ENCODE measurements around the gene ITPR1. TPM values are rescaled to one million over a fixed set of nuclear protein-coding genes. Genes with fewer than 3 reads are reported as not detected.

The ITPR1 gene
- total and polyA plus RNA-seq, 8 donors, result 34.8 to 57.3 (median 42.0) TPM

DNA sequence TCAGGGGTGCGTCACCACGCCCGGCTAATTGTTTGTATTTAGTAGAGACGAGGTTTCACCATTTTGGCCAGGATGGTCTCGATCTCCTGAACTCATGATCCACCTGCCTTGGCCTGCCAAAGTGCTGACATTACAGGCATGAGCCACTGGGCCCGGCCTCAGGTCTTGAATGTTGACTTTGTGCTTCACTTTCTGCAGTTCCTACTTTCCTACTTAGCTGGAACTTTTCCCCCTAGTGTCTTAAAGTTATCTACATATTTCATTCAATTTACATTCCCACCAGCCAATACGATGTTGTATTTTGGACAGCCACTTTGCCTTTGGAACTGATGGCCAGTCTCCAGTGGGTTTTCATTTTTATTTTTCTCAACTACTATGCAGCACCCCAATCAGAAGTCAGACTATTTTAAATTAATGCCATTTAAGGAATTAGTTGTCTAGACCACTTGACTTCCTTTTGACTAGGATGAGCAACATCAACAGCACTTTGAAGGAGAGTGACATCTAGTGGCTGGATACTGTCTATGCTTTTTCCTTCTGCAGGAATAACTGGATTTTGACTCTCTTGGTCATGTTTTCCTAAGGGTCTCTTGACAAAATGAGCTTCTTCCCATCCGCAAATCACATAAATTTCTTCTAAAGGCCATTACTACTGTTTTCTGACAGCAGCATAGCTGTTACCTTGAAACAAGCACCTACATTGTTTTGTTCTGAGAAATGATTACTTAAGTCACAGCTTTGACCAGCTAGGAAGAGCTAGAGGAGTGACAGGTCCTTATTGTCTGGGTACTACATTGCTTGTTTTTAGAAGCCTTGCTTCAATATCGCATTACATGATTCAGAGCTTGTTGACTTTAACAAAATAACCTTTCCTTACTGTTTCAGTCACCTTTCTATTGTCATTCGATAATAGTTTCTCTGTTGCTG is 140.2 kb downstream of the ITPR1 start:
- no peak overlapping the region for H3K4me3 ChIP-seq
- TF ChIP-seq, protein P1, sequence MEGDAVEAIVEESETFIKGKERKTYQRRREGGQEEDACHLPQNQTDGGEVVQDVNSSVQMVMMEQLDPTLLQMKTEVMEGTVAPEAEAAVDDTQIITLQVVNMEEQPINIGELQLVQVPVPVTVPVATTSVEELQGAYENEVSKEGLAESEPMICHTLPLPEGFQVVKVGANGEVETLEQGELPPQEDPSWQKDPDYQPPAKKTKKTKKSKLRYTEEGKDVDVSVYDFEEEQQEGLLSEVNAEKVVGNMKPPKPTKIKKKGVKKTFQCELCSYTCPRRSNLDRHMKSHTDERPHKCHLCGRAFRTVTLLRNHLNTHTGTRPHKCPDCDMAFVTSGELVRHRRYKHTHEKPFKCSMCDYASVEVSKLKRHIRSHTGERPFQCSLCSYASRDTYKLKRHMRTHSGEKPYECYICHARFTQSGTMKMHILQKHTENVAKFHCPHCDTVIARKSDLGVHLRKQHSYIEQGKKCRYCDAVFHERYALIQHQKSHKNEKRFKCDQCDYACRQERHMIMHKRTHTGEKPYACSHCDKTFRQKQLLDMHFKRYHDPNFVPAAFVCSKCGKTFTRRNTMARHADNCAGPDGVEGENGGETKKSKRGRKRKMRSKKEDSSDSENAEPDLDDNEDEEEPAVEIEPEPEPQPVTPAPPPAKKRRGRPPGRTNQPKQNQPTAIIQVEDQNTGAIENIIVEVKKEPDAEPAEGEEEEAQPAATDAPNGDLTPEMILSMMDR (IDR thresholded peaks at IDR 0.05), result peak; percentile 76 to 93
- H3K4me1 ChIP-seq, result peaks cover 0 to 5% of the 10 kb centered on the region in 2 donors
- H3K36me3 ChIP-seq, result no peaks in the 10 kb centered on the region
- DNase-seq, result peak in 2 of 4 donors; percentile 54 to 67
- H3K27ac ChIP-seq, result no peak overlapping the region
- intact Hi-C loops (cut with DNase I), result loop anchor here in 1 of 2 donors (5.0 kb wide), 1 partner anchor 281 kb away; no protein-coding TSS in a partner anchor
- no peaks in the 10 kb centered on the region for H3K9me3 ChIP-seq
- ATAC-seq, result peak; percentile 92
- no peaks in the 10 kb centered on the region for H3K27me3 ChIP-seq

DNA sequence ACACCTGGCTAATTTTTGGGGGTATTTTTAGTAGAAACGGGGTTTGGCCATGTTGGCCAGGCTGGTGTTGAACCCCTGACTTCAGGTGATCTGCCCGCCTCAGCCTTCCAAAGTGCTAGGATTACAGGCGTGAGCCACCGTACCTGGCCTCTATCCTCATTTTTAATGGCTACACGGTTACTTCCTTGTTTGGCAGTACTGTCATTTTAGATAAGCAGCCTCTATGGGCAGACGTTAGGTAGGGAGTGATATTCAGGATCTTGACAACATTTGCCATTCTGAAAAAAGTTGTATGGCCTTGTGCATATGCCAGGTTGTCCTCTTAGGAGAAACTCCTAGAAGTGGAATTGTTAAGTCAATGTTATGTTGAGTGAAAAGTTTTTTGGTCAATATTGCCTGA is 141.7 kb downstream of the ITPR1 start:
- Histone ChIP-seq H3K4me1 (peaks cover 0 to 5% of the 10 kb centered on the region in 2 donors), H3K27me3 (no peaks in the 10 kb centered on the region), H3K9me3 (no peaks in the 10 kb centered on the region), H3K36me3 (no peaks in the 10 kb centered on the region), H3K27ac (no peak overlapping the region), H3K4me3 (no peak overlapping the region)
- TF ChIP-seq, protein P1 (IDR thresholded peaks at IDR 0.05), result no peak
- intact Hi-C loops (cut with DNase I), result loop anchor here in 1 of 2 donors (5.0 kb wide), 1 partner anchor 283 kb away; no protein-coding TSS in a partner anchor
- ATAC-seq, result no peak
- no peak for DNase-seq

DNA sequence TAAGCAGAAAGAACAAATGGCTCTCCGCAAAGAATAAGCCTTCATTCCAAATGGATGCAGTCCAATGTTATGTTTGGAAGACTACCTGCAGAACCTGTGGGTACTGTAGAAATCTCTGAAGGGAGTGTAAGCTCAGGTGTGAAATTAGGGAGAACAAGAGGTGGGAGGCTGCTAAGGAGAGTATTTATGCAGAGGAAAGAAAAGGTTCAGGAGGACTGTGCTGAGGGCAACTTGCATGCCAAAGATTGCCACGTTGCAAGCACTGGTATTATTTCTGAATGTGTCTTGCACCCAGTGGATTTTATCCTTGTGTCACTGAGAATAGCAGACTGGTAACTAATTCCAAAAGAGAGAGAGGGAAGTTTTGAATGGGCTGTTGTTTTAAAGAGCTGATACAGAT is 144.1 kb downstream of the ITPR1 start:
- no peak overlapping the region for H3K4me3 ChIP-seq
- TF ChIP-seq, protein P1 (IDR thresholded peaks at IDR 0.05), result no peak
- ATAC-seq, result peak; percentile 53
- H3K9me3 ChIP-seq, result no peaks in the 10 kb centered on the region
- peaks cover 0 to 5% of the 10 kb centered on the region in 2 donors for H3K4me1 ChIP-seq
- H3K27ac ChIP-seq, result no peak overlapping the region
- H3K27me3 ChIP-seq, result no peaks in the 10 kb centered on the region
- intact Hi-C loops (cut with DNase I), result no loop called here
- peaks cover 0 to 11% of the 10 kb centered on the region in 2 donors for H3K36me3 ChIP-seq
- peak in 1 of 4 donors; percentile 10 for DNase-seq

DNA sequence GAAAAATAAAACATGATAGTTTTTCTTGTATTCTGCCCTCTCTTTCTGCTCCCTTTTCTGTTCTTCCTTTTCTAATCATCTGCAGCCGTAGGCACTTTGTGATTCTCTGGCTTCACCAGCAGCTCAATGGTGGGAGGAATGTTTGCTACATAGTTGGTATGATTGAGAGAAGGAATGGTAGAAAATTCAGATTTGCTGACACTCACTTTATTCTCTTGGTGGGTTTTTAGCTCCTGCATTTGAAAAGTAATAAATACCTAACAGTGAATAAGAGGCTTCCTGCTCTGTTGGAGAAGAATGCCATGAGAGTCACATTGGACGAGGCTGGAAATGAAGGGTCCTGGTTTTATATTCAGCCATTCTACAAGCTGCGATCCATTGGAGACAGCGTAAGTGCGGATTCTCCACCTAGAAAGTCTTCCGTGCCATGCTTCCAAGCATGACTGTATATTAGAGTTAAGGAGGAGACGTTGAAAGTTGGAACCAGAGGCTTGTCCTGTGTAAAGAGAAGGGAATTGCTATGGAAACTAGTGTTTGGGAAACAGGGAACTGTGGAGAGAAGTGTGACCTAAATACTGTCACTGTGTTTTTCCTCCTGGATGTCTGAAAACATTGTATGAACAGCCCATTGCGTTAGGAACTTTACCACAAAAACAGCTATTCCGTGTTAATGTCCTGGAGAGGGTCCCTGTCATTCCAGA is 148.9 kb downstream of the ITPR1 start:
- Histone ChIP-seq H3K4me3 (no peak overlapping the region), H3K27me3 (no peaks in the 10 kb centered on the region), H3K4me1 (no peaks in the 10 kb centered on the region), H3K36me3 (peaks cover 0 to 34% of the 10 kb centered on the region in 2 donors), H3K27ac (no peak overlapping the region), H3K9me3 (no peaks in the 10 kb centered on the region)
- ATAC-seq (peak; percentile 48), DNase-seq (no peak)
- TF ChIP-seq, protein P1 (IDR thresholded peaks at IDR 0.05), result no peak
- intact Hi-C loops (cut with DNase I), result no loop called here

DNA sequence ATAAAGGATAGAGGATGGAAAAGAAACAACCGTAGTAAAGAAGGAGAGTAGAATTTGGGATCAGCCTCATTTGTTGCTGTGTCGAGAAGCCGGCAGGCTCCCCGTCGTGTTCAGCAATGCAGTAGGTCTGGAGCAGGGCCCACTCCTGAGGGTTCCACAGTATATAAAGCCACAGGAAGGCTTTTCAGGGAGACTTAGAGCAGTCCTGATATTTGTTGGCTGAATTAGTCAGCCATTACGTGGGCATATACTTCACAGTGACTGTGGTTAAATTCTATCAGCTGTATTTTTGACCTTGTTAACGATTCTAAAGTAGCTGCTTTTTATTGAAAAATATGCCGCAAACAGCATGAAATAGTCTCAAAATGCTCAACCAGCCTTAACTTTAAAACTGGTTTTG is 149.5 kb downstream of the ITPR1 start:
- peaks cover 0 to 39% of the 10 kb centered on the region in 2 donors for H3K36me3 ChIP-seq
- no peaks in the 10 kb centered on the region for H3K9me3 ChIP-seq
- no peak overlapping the region for H3K4me3 ChIP-seq
- TF ChIP-seq, protein P1 (IDR thresholded peaks at IDR 0.05), result no peak
- intact Hi-C loops (cut with DNase I), result no loop called here
- peak; percentile 22 for ATAC-seq
- no peaks in the 10 kb centered on the region for H3K27me3 ChIP-seq
- no peaks in the 10 kb centered on the region for H3K4me1 ChIP-seq
- DNase-seq, result no peak
- H3K27ac ChIP-seq, result peak overlapping the region in 1 of 2 donors; percentile 34

Data from left lung (tissue), 10 donors.